IPS-NIHi11 (cell line): ENCODE results near the gene ARHGEF10L.

Experiments
- DNase-seq: peaks from one replicate; pipeline ENCODE4 v3.0.0; 2012; ENCODE audit warnings: mixed read lengths, low spot score

The ARHGEF10L gene

DNA sequence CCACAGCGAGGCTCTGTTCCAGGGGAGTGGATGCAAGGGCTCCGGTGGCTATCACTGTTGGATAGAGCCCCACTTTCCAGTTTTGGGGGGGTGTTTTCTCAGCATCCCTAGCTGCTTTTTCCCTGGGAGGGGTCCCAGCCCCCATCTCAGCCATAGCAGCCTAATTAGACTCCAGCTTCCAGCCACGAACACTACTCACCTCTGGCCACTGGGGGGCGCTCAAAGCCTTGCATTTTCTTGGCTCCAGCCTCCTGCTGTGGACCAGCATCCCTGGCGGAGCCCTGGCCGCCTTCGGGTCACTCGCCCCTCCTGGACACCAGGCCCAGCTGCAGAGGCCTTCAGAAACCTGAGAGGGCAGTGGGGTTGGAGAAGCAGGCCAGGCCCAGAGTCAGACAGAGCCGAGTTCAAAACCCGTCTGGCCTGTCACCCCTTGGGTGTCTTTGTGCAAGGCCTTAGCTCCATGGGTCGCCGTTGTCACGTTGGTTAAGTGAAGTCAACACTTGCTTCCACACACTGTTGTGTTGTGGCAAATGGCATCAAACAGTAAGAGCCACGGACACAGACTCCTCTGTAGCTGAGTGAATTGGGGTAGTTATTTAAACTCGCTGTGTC lies 122.2 kb downstream of the ARHGEF10L start:
- DNase-seq: peak; percentile 95

DNA sequence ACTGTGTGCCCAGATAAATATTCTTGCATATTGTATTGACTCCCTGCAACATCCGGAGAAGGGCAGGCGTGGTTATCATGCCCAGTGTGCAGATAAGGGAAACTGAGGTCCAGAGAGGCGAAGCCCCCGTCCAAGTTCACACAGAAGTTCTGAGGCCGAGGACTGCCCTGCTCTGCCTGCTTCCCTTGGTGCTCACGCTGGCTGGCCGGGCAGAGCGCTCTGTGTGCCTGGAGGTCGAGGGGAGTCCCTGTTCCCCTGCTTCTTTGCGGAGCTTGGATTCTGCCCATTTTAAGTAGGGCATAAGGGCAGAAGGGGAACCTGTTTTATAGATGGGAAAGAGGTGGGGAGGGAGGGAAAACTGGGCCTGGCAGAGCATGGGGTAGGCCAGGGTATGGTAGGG lies 122.8 kb downstream of the ARHGEF10L start:
- DNase-seq: no peak

DNA sequence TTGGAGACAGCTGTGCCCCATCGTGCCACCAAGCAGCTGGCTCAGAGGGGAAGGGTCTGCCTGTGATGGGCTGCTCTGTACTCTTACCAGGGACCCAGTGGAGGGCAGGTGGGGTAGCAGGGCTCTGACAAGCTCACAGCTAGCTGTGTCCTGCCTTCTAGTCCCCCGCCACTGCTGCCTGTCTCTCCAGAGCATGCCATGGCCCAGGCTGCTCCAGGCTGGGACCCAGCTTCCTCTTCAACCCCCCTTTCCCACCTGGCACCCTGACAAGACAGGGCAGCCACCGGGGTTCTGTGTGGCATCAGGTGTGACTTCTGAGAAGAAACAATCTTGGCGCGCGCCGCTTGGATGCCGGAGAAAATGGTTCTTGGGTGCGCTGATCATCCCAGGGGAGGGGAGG lies 123.3 kb downstream of the ARHGEF10L start:
- no peak for DNase-seq

GRCh38 chr1:17663646-17664045 lies 124.1 kb downstream of the ARHGEF10L start:
- DNase-seq: no peak

GRCh38 chr1:17664322-17664721 lies 124.8 kb downstream of the ARHGEF10L start:
- no peak for DNase-seq

DNA sequence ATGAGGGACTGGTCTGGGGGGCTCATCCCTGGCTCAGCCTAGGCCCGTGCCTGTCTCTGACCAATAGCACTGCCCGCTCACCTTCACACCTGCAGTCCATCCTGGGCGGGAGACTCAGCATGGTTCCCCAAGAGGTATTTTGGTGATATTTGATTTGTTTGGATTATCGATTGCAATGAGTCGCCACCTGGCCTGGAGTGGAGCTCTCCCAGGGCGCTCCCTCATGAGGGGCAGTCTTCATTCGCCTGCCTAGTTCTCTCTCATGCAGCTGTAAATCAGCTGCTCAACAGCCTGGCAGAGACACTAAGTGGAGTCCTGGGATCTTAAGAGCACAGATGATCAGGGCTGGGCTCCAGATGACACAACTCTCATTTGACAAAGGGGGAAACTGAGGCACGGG lies 125.6 kb downstream of the ARHGEF10L start:
- DNase-seq: no peak

- DNase-seq: no peak
Measured at GRCh38 chr1:17665950-17666720, 126.6 kb downstream of the ARHGEF10L start.

DNA sequence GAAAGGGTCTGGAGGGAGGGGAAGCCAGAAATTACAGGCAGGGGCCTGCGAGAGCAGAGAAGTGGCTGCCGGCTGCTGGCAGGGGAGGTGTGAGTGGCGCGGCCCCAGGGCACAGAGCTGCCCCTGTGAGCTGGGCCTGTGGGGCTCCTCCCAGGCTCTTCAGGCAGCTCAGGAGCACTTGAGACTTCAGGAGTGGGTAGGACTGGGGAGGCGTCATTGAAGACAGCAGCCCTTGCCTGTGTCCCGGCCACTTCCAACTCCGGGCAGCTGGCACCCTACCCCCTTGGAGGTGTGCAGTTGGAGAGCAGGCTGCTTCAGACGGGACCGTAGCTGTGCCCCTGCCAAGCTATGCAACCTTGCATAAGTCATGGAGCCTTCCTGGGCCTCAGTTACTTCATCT lies 128.1 kb downstream of the ARHGEF10L start:
- DNase-seq: no peak

DNA sequence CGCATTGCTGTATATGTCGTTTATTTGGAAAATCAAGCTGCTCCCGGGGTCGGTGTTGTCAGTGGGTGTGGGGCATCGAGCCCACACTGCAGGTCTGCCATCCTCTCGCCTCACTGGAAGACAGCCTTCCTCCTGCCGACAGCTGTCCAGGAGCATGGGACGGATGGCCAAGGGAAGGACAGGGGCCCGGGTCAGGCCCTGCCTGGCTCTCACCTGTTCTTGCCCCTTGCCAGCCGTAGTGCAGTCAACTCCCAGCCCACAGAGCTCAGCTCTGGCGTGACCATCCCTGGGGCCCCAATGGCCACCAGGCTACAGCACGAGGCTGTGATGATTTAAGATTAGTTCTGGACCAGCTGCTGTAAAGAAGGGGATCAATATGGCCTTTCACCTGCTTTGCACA lies 128.7 kb downstream of the ARHGEF10L start:
- no peak for DNase-seq

DNA sequence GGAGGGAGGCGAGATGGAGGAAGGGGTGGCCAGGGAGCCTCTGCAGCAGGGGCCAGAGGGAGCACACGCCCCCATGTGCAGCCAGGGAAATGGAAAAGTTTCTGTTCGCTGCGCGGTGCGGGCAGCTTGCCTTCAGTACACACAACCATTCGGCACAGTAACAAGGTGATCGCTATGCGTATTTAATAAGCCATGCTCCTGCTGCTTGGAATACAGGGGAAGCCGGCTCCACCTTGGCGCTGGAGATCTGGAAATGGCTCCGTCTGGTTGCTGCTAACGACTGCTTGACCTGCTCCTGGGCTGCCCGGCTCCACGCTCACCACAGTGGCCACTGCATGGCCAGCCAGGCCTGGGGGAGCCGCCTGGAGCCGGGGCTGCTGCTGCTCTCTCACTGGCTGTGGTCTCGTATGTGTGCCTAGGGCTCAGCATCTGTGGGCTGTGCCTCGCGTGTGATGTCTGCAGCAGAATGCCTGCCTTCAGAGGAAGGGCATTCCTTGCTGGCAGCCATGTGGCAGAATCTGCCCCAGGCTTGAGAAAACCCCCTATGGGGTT lies 129.2 kb downstream of the ARHGEF10L start:
- no peak for DNase-seq

- no peak for DNase-seq
Measured at GRCh38 chr1:17669305-17669704, 129.8 kb downstream of the ARHGEF10L start.

DNA sequence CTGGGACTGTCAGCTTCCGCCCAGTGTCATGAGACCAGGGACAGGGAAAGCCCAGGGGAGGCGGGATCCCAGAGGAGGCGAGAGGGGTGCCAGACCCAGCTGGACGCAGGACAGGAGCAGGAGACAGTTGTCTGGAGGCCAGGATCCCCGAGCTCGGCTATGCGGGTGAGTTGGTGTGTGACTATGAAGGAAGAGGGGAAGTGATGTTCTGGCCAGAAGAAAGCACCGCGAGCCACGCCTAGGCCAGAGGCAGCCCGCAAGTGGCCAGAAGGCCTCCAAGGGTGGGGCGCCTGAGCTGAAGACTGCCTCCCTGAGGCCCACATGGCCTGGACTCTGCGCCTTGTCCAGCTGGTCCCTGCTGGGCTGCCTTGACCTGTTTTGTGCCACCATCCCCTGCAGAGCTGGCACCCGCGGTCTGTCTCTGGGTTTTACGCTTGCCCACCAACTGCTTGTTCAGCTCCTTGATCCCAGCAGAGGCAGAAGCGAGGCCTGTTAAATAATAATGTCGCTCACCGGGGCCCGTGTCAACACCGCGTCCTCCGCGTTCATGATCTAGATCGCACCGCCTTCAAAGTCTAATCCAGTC lies 130.5 kb downstream of the ARHGEF10L start:
- no peak for DNase-seq

DNA sequence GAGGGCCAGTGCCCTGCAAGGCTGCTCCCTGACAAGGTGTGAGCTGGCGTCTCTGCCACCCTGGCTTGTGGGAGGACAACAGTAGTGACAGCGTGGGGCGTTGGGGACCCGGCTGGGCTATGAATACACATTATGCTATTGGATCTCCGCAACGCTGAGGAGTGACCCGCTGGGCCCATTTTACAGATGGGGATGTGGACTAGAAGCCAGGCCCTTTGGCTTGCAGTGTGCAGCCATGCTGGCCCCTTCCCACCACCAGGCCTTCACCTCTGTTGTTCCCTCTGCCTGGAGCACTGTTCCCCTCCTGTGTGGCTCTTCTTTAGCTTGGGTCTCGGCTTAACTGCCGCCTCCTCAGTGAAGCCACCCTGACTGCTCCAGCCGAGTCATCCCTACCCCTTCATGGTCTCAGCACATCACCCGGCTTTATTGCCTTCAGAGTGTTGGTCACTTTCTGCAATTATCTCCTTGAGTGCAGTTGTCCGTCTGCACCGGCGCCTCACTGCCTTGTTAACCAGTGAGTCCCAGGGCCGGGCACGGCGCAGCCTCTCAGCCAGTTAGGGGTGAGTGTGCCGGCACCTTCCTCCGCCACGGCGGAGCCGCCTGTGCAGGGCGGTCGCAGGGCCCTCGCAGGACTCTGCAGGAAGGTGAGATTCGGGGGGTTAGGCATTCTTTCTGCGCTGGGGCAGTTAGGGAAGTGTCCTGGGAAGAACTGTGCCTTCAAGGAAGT lies 131.3 kb downstream of the ARHGEF10L start:
- no peak for DNase-seq

- no peak for DNase-seq
Measured at GRCh38 chr1:17671314-17671705, 131.8 kb downstream of the ARHGEF10L start.

DNA sequence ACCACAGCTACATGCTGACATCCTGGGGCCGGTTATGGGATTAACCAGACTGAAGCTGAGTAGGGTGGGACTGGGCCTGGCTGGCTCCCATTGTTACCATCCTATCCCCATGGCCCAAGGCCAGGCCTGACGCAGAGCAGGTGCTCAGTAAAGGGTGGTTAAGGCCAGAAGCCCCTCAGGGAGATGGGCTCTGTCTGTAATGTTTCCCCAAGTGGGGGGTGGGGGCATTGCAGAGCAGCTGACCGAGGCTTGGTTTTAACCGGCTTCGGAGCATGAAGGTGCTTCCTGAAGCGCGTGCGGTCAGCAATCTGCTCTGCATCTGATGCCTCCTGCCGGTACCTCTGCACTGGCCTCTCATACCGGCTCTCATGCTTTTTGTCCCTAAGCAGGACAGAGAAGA lies 132.2 kb downstream of the ARHGEF10L start:
- DNase-seq: peak; percentile 55

DNA sequence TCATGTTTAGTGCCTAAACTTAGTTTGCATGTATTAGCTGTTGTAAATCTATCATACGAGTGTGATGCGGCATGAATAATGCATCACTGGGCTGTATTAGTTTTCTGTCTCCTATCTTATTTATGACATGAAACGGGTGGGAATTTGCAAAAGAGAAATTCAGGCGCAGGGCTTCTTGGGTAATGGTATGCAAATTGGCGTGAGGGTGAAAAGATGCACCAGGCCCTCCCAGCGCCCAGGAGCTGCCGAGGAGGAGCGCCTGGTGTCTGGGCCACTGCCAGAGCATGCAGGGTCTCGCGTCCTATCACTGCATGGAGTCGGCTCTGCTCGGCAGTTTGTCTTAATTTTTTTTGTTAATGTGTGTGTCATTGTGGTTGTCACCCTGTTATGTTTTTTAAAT lies 132.7 kb downstream of the ARHGEF10L start:
- no peak for DNase-seq

DNA sequence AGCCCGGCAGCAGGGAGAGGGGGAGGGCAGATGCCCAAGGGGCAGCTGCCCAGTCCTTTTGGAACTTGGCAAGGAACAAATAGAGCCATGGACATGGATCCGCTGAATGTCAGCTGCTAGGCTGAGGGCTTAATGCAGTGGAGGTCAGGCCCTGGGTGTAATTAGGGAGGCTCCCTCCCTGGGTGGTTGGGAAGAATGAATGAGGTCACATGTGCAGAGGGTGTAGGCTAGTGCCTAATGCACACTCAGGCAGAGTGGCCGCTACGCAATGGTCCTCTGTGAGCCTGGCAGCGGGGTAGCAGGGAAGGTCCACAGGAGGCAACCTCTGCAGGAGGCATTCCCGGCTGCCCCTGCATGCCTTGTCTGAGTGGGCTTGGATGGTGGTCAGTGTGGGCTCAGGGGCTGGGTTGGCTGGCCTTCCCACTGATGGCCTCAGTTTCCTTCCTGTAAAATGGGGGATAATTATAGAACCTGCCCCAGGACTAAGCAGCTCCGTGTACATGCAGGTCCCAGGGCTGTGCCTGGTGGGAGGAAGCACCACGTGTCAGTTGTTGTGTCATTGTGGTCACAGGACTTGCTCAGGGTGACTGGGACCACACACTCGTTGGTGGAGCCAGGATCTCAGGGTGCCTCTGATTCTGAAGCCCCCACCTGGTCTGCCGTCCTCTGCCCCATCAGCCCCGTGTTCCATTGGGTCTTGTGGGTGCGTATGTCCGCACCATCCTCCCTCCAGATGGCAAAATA lies 134.0 kb downstream of the ARHGEF10L start:
- no peak for DNase-seq

- DNase-seq: no peak
Measured at GRCh38 chr1:17674726-17675500, 135.4 kb downstream of the ARHGEF10L start.

GRCh38 chr1:17675744-17676143 lies 136.2 kb downstream of the ARHGEF10L start:
- no peak for DNase-seq

GRCh38 chr1:17676387-17677060 lies 137.0 kb downstream of the ARHGEF10L start:
- DNase-seq: no peak
